HG03095 (cell line): ENCODE results near the gene MAP2K6.

Source experiments
- ATAC-seq: cut with Tn5 transposase; IDR thresholded peaks from one replicate; pipeline ENCODE4 v1.9.1; 2021; ENCODE audit warnings: moderate library complexity; ENCODE audit not compliant: unreplicated experiment

Gene MAP2K6

GRCh38 chr17:69425978-69426377, 11.5 kb downstream of the MAP2K6 start:
- no peak for ATAC-seq

GRCh38 chr17:69427486-69428197, 13.1 kb downstream of the MAP2K6 start:
- no peak for ATAC-seq

GRCh38 chr17:69428252-69428980, 13.9 kb downstream of the MAP2K6 start:
- ATAC-seq = no peak

- no peak for ATAC-seq
These were observed 16.0 kb downstream of the MAP2K6 start for GRCh38 chr17:69430488-69430887.

- ATAC-seq = no peak
These were observed 17.3 kb downstream of the MAP2K6 start for GRCh38 chr17:69431835-69432234.

GRCh38 chr17:69433093-69433492, 18.6 kb downstream of the MAP2K6 start:
- no peak for ATAC-seq

- no peak for ATAC-seq
These were observed 19.7 kb downstream of the MAP2K6 start for GRCh38 chr17:69434164-69434579.

- ATAC-seq = no peak
These were observed 21.6 kb downstream of the MAP2K6 start for GRCh38 chr17:69435971-69436696.

- no peak for ATAC-seq
These were observed 23.0 kb downstream of the MAP2K6 start for GRCh38 chr17:69437475-69437874.

GRCh38 chr17:69438776-69439175, 24.3 kb downstream of the MAP2K6 start:
- no peak for ATAC-seq

GRCh38 chr17:69441179-69441578, 26.7 kb downstream of the MAP2K6 start:
- ATAC-seq = no peak

GRCh38 chr17:69443138-69443537, 28.6 kb downstream of the MAP2K6 start:
- ATAC-seq = no peak

- ATAC-seq = no peak
These were observed 29.5 kb downstream of the MAP2K6 start for GRCh38 chr17:69444023-69444422.

GRCh38 chr17:69445132-69445531, 30.6 kb downstream of the MAP2K6 start:
- ATAC-seq = no peak

- ATAC-seq = no peak
These were observed 33.2 kb downstream of the MAP2K6 start for GRCh38 chr17:69447726-69448125.

- no peak for ATAC-seq
These were observed 34.1 kb downstream of the MAP2K6 start for GRCh38 chr17:69448431-69449102.

GRCh38 chr17:69450131-69450530, 35.6 kb downstream of the MAP2K6 start:
- ATAC-seq = no peak

GRCh38 chr17:69450918-69451317, 36.4 kb downstream of the MAP2K6 start:
- peak; percentile 31 for ATAC-seq

GRCh38 chr17:69451416-69452394, 37.2 kb downstream of the MAP2K6 start:
- ATAC-seq = peak; percentile 81

GRCh38 chr17:69452664-69453260, 38.3 kb downstream of the MAP2K6 start:
- no peak for ATAC-seq
